Stimulated activated CD4-positive, alpha-beta T cell treated with anti-CD3 and anti-CD28 coated beads, Interleukin-4, amount 100 ng/mL, for 1 hour (primary cell): Measurements from ENCODE around the gene GRHPR.
A peak's percentile ranks its signal among the peaks of the same experiment; 100 is the strongest.
"Not testable (repeated sequence)": the region's sequence is repeated elsewhere in the genome, so short reads cannot be mapped to it uniquely, and the experiment has no call there.

Experiments used
- DNase-seq: peaks from one replicate; pipeline ENCODE4 v3.0.0-alpha.2; 2020

Gene GRHPR

DNA sequence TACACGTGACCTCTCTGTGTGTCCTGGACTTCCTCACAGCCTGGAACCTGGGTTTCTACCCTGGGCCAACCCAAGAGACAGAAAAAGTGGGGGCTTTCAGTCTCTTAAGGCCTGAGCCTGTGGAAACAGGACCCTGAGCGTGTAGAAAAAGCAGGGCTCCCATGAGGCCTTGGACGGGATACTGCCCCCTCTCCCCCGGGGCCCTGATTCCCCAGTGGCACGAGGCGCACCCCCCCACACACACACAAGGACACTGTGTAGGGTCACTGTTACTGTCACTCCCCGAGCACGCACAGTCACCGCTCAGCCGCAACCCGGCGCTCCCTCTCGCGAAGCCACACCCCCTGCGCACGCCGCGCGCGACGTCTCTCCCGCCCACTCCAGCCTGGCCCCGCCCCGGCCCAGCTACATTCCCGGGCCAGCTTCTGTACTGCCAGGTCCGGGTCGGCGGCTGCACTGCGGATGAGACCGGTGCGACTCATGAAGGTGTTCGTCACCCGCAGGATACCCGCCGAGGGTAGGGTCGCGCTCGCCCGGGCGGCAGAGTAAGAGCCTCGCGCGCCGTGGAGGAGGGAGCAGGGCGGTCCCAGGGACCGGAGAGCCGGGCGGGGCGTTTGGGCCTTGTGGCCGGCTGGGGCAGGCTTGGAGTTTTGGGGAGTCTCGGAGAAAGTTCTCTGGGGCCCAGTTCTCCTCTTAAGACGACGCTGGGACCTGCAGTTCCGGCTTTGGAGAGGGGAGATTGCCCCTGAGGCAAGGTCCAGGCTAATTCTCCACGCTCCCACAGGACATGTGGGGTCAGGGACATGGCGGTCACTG, at the start of gene GRHPR:
TSS of gene GRHPR (plus strand) at position 408 of the 816 bp plus-strand sequence. CDS start at position 463, 55 bp downstream.
- peak; percentile 93 for DNase-seq

DNA sequence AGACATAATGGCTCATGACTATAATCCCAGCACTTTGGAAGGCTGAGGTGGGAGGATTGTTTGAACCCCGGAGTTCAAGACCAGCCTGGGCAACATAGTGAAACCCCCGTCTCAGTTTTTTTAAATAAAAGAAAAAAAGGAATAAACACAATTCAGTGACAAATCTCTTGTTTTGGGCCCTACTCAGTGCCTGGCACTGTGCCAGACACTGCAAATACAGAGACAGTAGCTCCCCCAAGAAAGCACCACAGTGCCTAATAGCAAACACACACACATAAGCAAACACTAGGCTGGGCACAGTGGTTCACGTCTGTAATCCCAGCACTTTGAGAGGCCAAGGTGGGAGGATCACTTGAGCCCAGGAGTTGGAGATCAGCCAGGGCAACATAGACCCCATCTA, 49.7 kb upstream of the GRHPR start:
- no peak for DNase-seq

DNA sequence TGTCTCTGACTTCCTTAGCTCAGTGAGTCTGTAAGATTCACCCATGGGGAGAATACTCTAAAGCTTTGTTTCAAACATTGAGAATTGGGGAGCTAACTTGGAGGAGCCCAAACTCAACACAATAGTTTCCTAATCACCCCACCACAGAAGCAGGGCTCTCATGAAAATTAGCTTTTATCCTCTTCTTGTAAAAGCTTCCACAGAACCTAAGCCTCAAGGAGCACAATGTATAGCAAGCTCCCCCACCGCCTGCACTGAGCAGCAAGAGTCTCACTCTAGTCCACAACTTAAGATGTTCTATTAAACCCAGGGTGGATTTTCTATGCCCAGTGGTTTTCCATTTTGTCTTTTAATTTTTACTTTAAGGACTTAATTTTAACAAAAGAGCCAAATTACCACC, 48.9 kb upstream of the GRHPR start:
- no peak for DNase-seq

DNA sequence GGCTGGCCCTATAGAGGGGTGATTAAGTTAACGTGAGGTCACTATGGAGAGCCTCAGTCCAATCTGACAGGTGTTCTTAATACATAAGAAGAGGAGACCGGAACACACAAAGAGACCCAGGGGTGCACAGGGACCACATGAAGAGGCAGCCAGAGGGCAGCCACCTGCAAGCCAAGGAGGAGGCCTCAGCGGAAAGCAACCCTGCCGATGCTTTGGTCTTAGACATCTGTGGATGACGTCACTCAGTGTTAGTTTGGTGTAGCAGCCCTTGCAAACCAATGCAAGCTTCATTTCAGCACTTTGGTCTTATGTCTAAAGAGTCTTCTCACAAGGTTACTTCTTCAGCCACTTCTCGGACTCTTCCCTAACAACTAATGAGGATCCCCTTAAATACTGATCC, 47.6 kb upstream of the GRHPR start:
- DNase-seq: no peak

DNA sequence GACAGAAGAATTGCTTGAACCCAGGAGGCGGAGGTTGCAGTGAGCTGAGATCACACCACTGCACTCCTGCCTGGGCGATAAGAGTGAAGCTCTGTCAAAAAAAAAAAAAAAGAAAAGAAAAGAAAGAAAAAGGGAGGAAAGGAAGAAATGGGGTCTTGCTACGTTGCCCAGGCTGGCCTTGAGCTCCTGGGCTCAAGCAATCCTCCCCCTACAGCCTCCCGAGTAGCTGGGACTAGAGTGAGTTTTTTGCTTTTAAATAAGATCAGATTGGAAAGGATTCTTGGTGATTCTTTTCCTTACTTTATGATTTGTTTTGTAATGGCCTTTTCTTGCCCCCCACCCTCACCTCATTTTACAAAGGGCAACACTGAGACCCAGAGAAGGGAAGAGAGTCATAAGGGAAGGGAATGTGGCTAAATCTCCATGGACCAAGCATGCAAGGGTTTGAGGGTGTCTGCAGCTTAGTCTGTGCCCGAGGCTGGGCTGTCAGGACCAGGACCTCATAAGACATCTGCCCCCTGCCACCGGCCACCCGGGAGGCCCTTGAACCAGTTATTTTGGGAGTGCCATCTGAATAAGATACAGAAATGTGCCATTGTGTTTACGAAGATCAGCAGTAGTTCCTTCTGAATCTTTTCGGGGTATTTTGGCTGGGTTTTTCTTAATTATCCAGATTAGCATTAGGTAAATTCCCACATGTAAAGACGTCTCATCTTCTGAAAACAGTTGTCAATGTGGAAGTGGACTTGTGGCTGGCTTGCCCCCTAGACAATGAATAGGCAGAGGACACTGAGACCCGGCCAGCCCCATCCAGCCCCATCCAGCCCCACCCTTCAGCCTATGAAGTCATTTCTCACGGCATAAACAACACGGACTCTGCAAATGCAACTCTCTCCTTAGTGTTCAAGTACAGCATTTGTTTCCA, 44.5 kb upstream of the GRHPR start:
- no peak for DNase-seq

DNA sequence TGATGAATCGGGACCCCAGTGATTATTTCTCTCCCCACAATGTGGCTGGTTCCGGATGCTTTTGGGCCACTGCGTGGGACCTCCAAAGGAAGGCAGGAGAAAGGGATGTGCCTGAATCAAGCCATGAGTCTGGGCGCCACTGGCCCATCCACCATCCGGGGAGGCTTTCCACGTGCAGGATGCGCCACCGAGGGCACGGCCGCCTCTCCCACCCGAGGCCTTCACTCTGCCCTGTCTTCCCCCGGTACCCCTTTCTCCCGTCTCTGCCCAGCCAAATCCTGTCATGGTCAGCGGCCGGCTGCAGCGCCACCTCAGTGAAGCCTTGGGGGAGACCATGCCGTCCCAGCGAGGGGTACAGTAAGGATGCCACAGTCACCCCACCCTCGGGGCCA, 43.9 kb upstream of the GRHPR start:
- no peak for DNase-seq

DNA sequence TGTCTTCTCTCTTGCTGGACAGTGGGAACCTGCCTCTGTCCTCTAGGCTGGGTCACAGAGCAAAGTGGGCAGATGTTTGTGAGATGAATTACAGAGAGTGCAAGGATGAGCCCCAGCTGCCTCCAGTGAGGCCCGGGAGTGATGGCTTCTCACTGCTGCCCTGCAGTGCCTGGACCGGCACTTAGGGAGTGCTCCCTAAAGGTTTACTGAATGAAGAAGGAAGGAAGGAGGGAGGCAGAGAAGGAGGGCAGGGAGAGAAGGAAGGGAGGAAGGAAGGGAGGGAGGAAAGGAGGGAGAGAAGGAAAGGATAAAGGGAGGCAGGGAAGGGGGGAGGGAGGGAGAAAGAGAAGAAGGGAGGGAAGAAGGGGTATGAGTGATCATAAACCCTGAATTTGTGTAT, 42.7 kb upstream of the GRHPR start:
- DNase-seq: no peak

DNA sequence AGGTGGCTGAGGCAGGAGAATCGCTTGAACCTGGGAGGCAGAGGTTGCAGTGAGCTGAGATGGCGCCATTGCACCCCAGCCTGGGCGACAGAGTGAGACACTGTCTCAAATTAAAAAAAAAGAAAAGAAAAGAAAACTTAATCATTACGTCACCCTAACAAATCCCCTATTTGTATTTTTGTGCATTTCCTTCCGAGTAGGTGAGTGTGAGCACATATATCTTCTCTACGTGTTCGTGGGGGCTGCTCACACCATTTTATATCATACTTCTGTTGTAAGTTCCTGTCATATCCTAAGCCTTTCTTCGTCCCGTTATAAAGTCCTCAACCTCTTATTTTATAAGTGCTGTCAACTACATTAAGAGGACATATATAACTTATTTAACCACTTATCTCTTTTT, 41.9 kb upstream of the GRHPR start:
- no peak for DNase-seq

DNA sequence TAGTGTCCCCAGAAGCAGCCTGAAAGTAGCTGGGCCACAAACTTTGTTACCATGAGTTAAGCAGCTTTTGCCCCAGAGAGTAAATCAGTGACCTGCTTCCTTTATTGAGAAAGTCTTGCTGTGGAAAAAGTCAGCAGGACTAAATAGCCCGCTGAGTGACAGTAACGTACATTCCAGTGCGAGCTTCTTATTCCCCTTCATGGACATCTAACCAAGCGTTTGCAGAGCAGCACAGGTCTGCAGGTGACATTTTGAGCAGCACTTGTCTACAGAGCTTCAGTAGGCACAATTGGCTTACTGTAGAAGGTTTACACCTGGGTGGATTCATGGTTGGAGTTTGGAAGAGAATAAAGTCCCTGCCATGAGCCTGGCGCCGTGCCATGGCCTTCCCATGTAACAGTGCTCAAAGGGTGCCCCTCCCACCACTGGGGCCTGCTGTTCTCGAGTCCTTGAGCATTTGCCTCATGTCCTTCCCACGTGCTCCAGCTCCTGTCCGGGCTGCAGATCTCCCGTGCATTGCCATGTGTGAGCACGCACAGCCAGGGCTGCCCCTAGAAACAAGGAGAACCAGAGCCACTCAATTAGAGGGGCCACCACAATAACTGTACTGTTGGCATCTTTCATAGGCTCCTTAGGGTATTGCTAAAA, 41.3 kb upstream of the GRHPR start:
- no peak for DNase-seq

DNA sequence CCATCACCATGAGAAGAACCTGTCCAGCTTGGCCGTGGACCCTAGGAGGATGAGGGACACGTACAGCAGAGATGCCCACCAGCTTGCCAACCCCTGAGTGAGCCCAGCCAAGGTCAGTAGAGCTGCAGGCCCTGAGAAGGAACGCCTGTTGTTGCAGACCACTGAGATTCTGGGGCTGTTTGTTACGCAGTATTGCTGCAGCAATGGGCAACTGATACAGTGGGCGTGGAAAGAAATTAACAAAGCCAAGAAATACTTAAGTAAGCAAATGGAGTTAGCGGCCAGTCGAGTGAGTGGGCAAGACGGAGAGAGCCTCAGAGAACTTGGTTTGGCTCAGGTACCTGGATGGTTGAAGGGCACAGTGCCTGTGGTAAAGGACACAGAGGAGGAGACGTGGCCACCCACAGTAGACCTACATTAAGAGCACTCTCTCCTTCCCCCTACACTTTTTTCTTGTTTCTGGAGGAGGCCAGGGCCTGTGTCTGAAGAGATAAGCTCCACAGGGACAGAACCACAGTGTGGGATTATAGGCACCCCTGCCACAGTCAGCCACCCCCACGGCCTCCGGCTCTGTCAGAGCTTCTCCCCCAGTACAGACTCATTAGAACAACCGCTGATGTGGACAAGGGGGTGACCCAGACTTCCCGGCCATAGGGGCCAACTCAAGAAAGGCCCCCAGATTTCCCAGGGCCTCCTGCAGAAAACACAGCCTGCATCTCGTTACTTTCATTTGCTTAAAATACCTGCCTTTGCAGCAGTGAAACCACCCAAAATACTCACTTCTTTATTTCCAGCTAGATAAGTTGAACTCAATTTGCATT, 40.1 kb upstream of the GRHPR start:
- DNase-seq: no peak

DNA sequence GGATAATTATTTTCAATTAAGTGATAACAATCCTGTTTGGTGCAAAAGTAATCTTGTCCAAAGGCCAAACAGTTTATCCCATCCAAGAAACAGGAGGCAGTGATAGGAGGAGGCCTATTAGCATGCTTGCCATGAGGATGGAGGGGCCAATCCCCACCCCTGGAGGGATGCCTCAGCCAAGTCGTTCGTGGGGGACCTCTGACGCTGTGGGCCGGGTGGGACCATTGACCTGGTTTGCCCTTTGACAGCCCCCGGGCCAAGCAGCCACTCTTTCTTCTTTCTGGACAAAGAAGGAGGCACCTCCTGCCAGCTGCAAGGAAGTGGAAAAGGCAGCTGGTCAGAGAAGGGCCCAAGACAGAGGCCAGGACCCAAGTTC, 39.5 kb upstream of the GRHPR start:
- DNase-seq: no peak

DNA sequence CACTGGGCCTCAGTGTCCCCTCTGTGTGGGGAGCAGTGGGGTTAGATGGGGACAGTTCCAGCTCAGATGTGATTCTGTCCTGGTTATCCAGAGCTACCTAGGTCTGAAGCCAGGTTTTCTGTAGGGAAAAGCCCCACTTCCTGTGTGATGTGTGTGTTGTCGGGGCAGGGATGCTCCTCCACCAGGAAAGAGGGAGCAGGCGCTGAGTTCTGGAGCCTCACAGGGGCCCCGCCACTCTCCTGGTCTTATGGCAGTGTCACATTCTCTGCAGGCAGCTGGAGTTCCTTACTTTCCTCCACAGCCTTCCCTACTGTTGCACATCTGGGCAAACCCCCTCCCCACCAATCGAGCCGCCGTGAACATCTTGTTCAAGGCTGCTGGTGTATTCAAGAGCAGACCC, 39.1 kb upstream of the GRHPR start:
- no peak for DNase-seq

DNA sequence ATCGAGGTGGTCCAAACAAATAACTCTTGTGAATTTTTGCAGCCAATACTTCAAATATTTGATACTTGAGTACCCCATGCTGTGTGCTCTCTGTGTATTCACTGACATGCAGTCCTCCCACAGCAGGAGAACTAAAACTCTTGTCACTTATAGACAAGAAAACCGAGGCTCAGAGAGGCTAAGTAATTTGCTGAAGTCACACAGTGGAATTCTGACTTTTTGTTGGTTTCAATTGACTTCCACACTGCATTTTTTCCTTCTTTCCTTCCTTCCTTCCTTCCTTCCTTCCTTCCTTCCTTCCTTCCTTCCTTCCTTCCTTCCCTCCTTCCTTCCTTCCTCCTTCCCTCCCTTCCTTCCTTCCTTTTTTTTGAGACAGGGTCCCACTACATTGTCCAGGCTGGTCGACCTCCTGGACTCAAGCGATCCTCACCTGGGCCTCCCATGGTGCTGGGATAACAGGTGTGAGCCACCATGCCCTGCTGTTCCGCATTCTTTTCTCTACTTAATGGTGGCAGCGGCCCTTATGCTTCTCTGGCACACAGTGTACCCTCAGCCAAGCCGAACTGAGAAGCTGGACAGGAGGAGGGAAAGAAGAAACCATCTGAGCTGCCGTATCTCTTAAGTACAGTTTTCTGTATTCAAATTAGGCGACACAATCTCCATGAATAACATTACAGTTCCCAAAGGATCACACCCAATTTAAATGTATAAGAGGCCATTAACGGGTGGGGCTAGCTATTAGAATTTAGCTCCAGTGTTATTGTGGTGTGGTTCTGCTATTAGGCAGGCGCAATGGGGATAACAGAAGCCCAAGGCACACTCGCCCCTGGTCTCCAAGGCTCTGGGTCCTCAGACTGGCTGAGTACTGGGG, 38.4 kb upstream of the GRHPR start:
- no peak for DNase-seq

DNA sequence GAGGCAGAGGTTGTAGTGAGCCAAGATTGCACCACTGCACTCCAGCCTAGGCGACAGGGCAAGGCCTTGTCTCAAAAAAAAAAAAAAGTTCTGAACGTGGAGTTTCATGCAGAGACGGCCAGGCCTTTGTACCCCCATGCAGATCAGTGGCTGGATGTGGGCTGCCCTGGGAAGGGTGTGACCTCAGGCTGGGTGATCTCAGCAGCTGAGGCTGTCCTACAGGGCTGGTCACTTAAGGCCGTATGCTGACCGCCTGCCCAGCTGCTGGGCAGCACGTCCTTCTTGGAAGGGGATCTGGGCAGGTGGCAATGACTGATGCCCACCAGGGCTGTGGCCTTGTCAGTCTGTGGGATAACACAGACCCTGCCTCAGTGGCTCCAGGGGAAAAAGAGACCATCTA, 37.2 kb upstream of the GRHPR start:
- no peak for DNase-seq

DNA sequence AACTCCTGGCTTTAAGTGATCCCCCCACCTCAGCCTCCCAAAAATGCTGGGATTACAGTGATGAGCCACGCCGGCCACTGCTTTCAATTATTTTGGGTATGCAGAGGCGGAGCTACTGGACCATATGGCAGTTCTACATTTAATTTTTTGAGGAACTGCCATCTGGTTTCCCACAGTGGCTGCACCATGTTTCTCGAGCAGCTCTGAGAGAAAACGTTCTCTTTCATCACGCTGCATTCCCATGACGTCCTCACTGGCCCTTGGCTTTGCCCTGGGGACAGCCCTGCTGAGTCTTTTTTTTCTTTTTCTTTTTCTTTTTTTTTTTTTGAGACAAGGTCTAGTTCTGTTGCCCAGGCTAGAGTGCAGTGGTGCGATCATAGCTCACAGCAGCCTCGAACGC, 35.5 kb upstream of the GRHPR start:
- DNase-seq: no peak

DNA sequence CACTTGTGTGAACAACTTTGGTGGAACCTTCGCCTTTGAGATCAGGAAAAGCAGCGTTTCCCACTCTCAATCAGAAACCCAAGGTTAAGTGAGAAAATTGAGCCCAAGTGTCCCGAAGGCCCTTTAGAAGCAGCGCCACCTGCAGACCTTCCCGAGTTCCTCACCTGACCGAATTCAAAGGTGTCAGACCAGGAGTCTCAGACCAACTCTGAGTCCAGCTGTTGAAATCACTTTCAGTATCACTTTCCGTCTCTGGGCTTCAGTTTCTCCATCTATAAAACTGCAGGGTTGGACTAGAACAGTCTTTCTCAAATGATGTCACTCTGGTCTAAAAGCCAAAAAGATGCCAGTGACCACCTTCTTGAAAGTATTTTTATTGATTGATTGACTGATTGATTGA, 31.7 kb upstream of the GRHPR start:
- DNase-seq: peak; percentile 23

DNA sequence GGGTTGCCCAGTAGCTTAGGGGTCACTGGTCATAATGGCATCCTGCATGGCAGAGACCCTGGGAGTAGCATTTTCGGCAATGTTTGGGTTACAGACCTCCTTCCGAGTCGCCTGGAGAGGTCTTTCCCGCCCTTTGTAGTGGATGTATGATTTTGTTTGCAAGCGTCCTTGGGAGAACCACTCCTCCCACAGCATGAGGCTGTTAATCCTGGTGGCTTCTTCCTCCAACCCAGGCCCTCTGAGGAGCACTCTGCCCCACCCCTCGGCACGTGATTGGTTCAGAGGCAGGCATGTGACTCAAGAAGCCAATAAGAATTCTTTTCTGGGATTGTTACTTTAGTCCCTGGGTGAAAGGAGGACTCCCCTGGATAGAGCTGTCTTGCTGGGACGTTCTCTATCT, 30.2 kb upstream of the GRHPR start:
- no peak for DNase-seq

DNA sequence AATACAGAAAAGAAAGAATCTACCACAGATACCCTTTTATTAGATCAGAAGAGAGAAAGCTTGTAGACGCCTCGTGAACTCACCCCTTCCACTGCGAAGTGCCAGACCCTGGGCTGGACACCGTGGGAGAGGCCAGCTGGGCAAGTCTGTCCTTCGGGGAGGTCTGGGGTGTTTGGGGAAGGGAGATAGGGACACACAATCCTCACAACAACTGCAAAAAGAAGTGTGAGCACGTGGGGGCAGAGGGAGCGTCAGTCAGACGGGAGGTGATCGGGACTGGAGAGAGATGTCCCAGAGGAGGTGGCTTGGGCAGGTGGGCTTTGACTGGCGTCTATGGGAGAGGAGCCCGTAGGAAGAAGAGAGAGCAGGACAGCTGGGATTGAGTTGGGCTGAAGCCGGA, 27.3 kb upstream of the GRHPR start:
- no peak for DNase-seq

DNA sequence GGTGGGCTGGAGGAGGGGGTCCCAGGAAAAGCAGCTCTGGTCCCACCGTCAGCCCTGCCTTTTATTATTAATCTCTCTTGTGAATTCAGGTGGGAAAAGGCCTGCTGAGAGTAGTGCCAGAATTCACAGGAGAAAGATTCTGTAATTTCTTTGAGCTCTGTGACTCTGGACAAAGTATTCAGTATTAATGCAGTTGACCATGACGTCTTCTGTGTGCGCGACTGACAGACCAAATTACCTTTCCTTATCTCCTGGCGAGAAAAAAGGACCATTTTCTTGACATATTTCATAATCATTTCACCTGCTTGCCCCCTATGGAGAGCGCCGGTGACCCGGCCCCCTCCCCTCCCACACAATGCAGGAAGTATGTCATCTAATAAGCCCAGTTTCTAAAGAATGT, 26.8 kb upstream of the GRHPR start:
- no peak for DNase-seq

DNA sequence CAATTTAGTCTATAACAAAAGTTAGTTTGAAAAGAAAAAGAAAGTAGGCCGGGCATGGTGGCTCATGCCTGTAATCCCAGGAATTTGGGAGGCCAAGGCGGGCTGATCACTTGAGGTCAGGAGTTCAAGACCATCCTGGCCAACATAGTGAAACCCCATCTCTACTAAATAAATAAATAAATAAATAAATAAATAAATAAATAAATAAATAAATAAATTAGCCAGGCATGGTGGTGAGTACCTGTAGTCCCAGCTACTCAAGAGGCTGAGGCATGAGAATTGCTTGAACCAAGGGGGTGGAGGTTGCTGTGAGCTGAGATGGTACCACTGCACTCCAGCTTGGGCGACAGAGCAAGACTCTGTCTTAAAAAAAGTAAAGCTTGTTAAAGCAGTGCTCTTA, 24.5 kb upstream of the GRHPR start:
- not testable (repeated sequence) for DNase-seq

DNA sequence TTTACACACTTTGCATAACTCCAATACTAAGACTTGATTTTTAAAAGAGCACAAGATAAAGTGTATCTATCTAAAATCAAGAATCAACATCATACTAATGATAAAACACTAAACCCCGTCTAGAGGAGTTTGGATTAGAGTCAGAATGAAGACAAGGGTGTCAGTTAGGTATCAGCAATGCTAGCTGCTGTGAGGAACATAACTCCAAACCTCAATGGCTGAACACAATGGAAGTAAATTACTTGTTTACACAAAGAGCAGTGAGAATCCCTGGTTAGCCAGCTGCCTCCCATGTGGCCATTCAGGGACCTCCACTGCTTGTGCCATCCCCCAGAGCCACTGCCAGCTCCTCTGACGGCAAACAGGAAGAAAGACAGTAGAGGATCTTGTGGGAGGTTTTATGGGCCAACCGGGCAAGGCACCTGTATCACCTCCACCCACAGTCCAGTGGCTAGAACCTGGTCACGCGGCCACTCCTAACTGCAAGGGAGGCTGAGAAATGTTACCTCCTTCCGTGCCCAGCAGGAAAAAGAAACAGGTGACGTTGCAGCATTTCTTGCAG, 24.0 kb upstream of the GRHPR start:
- DNase-seq: no peak
